ENCODE measurements around the gene IER2.
A peak's percentile ranks its signal among the peaks of the same experiment; 100 is the strongest.

Gene IER2

GRCh38 chr19:13115936-13116281 is 34.3 kb upstream of the IER2 start:
- TF ChIP-seq CTCF (IDR thresholded peaks at IDR 0.05; ENCODE audit: low read length, missing control alignments) = no peak
- peak overlapping the region; percentile 96 for H3K4me3 ChIP-seq (replicated peaks; ENCODE audit: low read depth, low read length)
- DNase-seq (ENCODE audit: low read depth) = no peak

- H3K4me3 ChIP-seq (replicated peaks; ENCODE audit: low read depth, low read length) = peak within 1 kb of the TSS; percentile 96
- TF ChIP-seq CTCF (IDR thresholded peaks at IDR 0.05; ENCODE audit: low read length, missing control alignments) = no peak
- DNase-seq (ENCODE audit: low read depth) = peak; percentile 95
Measured at GRCh38 chr19:13116282-13117175, 33.7 kb upstream of the IER2 start, which contains the start of gene TRMT1. Gene TRMT1, minus strand, starts transcription at chr19:13116740. Its CDS starts 341 bp downstream, at chr19:13116399.

GRCh38 chr19:13117176-13117771 is 32.9 kb upstream of the IER2 start:
- DNase-seq (ENCODE audit: low read depth) = no peak
- no peak for TF ChIP-seq CTCF (IDR thresholded peaks at IDR 0.05; ENCODE audit: low read length, missing control alignments)
- peak overlapping the region; percentile 96 for H3K4me3 ChIP-seq (replicated peaks; ENCODE audit: low read depth, low read length)

- TF ChIP-seq CTCF (IDR thresholded peaks at IDR 0.05; ENCODE audit: low read length, missing control alignments) = no peak
- H3K4me3 ChIP-seq (replicated peaks; ENCODE audit: low read depth, low read length) = peak within 1 kb of the TSS; percentile 96
- DNase-seq (ENCODE audit: low read depth) = peak; percentile 88
Measured at GRCh38 chr19:13117772-13118423, 32.3 kb upstream of the IER2 start, which contains the start of gene NACC1. Gene NACC1, plus strand, starts transcription at chr19:13118264. Its CDS starts 16,944 bp downstream, at chr19:13135208.

GRCh38 chr19:13118424-13119193 is 31.6 kb upstream of the IER2 start:
- peak; percentile 30 for DNase-seq (ENCODE audit: low read depth)
- TF ChIP-seq CTCF (IDR thresholded peaks at IDR 0.05; ENCODE audit: low read length, missing control alignments) = no peak
- peak overlapping the region; percentile 86 for H3K4me3 ChIP-seq (replicated peaks; ENCODE audit: low read depth, low read length)

GRCh38 chr19:13119627-13120026 is 30.6 kb upstream of the IER2 start:
- no peak for DNase-seq (ENCODE audit: low read depth)
- peak overlapping the region; percentile 86 for H3K4me3 ChIP-seq (replicated peaks; ENCODE audit: low read depth, low read length)
- TF ChIP-seq CTCF (IDR thresholded peaks at IDR 0.05; ENCODE audit: low read length, missing control alignments) = no peak
